Neuronal stem cell (in vitro differentiated cells): ENCODE measurements around the gene SPOCK3.

Experiments used
- DNase-seq: peaks from one replicate; pipeline ENCODE4 v3.0.0-alpha.2; 2013; ENCODE audit warnings: low spot score
- H2AFZ ChIP-seq: one replicate; pipeline ENCODE4 v1.6.1; 2013; ENCODE audit warnings: mild to moderate bottlenecking, low read length, inconsistent platforms
- H2AK5ac ChIP-seq: 2 replicates; pipeline ENCODE4 v1.6.1; 2013; ENCODE audit warnings: low read depth, mild to moderate bottlenecking, inconsistent platforms, low read length, moderate library complexity, mixed read lengths
- H2BK120ac ChIP-seq: 2 replicates; pipeline ENCODE4 v1.6.1; 2013; ENCODE audit warnings: low read depth, mild to moderate bottlenecking, inconsistent platforms, low read length, moderate library complexity, mixed read lengths
- H2BK12ac ChIP-seq: one replicate; pipeline ENCODE4 v1.6.1; 2013; ENCODE audit warnings: low read length, inconsistent platforms
- H2BK15ac ChIP-seq: 2 replicates; pipeline ENCODE4 v1.6.1; 2013; ENCODE audit warnings: mild to moderate bottlenecking, low read length, inconsistent platforms, mixed read lengths
- H2BK5ac ChIP-seq: one replicate; pipeline ENCODE4 v1.6.1; 2013; ENCODE audit warnings: inconsistent platforms, mild to moderate bottlenecking, low read length, moderate library complexity
- H3K14ac ChIP-seq: one replicate; pipeline ENCODE4 v1.6.1; 2013; ENCODE audit warnings: low read length, inconsistent platforms
- H3K18ac ChIP-seq: 2 replicates; pipeline ENCODE4 v1.6.1; 2013; ENCODE audit warnings: low read length, inconsistent platforms
- H3K23ac ChIP-seq: 2 replicates; pipeline ENCODE4 v1.6.1; 2013; ENCODE audit warnings: low read depth, mild to moderate bottlenecking, mixed read lengths, low read length, inconsistent platforms; ENCODE audit not compliant: poor library complexity
- H3K27ac ChIP-seq: replicated peaks from 3 replicates; pipeline ENCODE4 v1.5.1; 2013; ENCODE audit warnings: low read length, inconsistent platforms
- H3K27me3 ChIP-seq, 3 experiments: 2 replicates each; pipeline ENCODE4 v1.6.1; 2013; ENCODE audit warnings: low read length in 3 of 3, mild to moderate bottlenecking in 2 of 3, inconsistent platforms in 1 of 3, low read depth in 1 of 3, mixed read lengths in 1 of 3, moderate library complexity in 1 of 3; ENCODE audit not compliant: control insufficient read depth in 3 of 3, insufficient read depth in 3 of 3
- H3K36me3 ChIP-seq, 2 donors: replicated peaks in 1 of 2; 2 replicates each; pipeline ENCODE4 v1.6.1; 2013; ENCODE audit warnings: low read length in 2 of 2; ENCODE audit not compliant: control insufficient read depth in 2 of 2, insufficient read depth in 2 of 2
- H3K4ac ChIP-seq: 2 replicates; pipeline ENCODE4 v1.6.1; 2013; ENCODE audit warnings: inconsistent platforms, mild to moderate bottlenecking, low read length, moderate library complexity
- H3K4me1 ChIP-seq, 2 donors: 1 replicate in 1 of 2; 2 replicates in 1 of 2; pipeline ENCODE4 v1.6.1; 2013; ENCODE audit warnings: low read length in 2 of 2, low read depth in 1 of 2; ENCODE audit not compliant: control insufficient read depth in 2 of 2, insufficient read depth in 1 of 2
- H3K4me2 ChIP-seq: one replicate; pipeline ENCODE4 v1.6.1; 2013; ENCODE audit warnings: mild to moderate bottlenecking, low read length, inconsistent platforms; ENCODE audit not compliant: insufficient read depth, poor library complexity, severe bottlenecking
- H3K4me3 ChIP-seq, 2 donors: 2 replicates each; pipeline ENCODE4 v1.5.1; 2013; ENCODE audit warnings: low read length in 2 of 2, mild to moderate bottlenecking in 2 of 2, inconsistent platforms in 1 of 2, moderate library complexity in 1 of 2
- H3K79me1 ChIP-seq: one replicate; pipeline ENCODE4 v1.6.1; 2013; ENCODE audit warnings: low read depth, mild to moderate bottlenecking, inconsistent platforms, low read length, moderate library complexity
- H3K9ac ChIP-seq: one replicate; pipeline ENCODE4 v1.6.1; 2013; ENCODE audit warnings: mild to moderate bottlenecking, low read depth, low read length, inconsistent platforms; ENCODE audit not compliant: poor library complexity
- H3K9me3 ChIP-seq, 2 donors: replicated peaks in 1 of 2; 2 replicates each; pipeline versions ENCODE3 to v1.6.1; 2013; ENCODE audit warnings: low read length in 2 of 2, mild to moderate bottlenecking in 2 of 2, inconsistent platforms in 1 of 2, low read depth in 1 of 2, mixed read lengths in 1 of 2, moderate library complexity in 1 of 2; ENCODE audit not compliant: control insufficient read depth in 2 of 2, insufficient read depth in 1 of 2
- H4K8ac ChIP-seq: one replicate; pipeline ENCODE4 v1.6.1; 2013; ENCODE audit warnings: low read depth, mild to moderate bottlenecking, inconsistent platforms, low read length, moderate library complexity
- H4K91ac ChIP-seq: one replicate; pipeline ENCODE4 v1.6.1; 2013; ENCODE audit warnings: low read length, low read depth, mild to moderate bottlenecking, inconsistent platforms; ENCODE audit not compliant: poor library complexity
- WGBS, 2 donors: extraction: QIAGEN DNeasy Blood & Tissue Kit; methylation state at CpG; one replicate each; pipeline ENCODE4 v1.1.7; 2013; ENCODE audit warnings: missing lambda C conversion rate in 2 of 2, mixed read lengths in 1 of 2; ENCODE audit not compliant: insufficient read length in 2 of 2, insufficient replicate concordance in 1 of 2; ENCODE audit errors: extremely low coverage in 2 of 2; 5-methylcytosine and 5-hydroxymethylcytosine counted together

Gene SPOCK3

GRCh38 chr4:167196344-167197012, 37.8 kb downstream of the SPOCK3 start:
- Histone ChIP-seq H3K18ac (no peak overlapping the region), H3K9ac (no peak overlapping the region), H3K27ac (no peak overlapping the region), H2BK12ac (no peak overlapping the region), H2BK5ac (no peak overlapping the region), H3K79me1 (no peaks in the 10 kb centered on the region), H3K23ac (no peak overlapping the region), H3K4me2 (no peak overlapping the region), H3K4ac (no peak overlapping the region), H3K4me3 (no peak overlapping the region), H3K4me1 (no peaks in the 10 kb centered on the region), H4K91ac (no peak overlapping the region), H2AFZ (no peak overlapping the region), H3K36me3 (no peaks in the 10 kb centered on the region), H3K27me3 (no peaks in the 10 kb centered on the region), H2BK15ac (no peak overlapping the region), H3K9me3 (no peaks in the 10 kb centered on the region), H4K8ac (no peak overlapping the region), H2AK5ac (no peak overlapping the region), H2BK120ac (no peak overlapping the region), H3K14ac (no peak overlapping the region)
- no peak for DNase-seq
- WGBS, 2 donors = no CpG with 5 or more reads among the region's 1 CpG

- WGBS, 2 donors = no CpG with 5 or more reads among the region's 2 CpGs
- no peak overlapping the region for H3K18ac ChIP-seq
- no peak overlapping the region for H2AK5ac ChIP-seq
- H2BK15ac ChIP-seq = no peak overlapping the region
- H3K27ac ChIP-seq = no peak overlapping the region
- no peak overlapping the region for H3K4me2 ChIP-seq
- H3K23ac ChIP-seq = no peak overlapping the region
- H3K4me3 ChIP-seq = no peak overlapping the region
- no peaks in the 10 kb centered on the region for H3K79me1 ChIP-seq
- H3K9me3 ChIP-seq = no peaks in the 10 kb centered on the region
- no peak for DNase-seq
- H3K4me1 ChIP-seq = no peaks in the 10 kb centered on the region
- no peak overlapping the region for H2AFZ ChIP-seq
- no peak overlapping the region for H3K14ac ChIP-seq
- no peak overlapping the region for H4K8ac ChIP-seq
- no peaks in the 10 kb centered on the region for H3K27me3 ChIP-seq
- no peak overlapping the region for H4K91ac ChIP-seq
- H3K9ac ChIP-seq = no peak overlapping the region
- H2BK5ac ChIP-seq = no peak overlapping the region
- H3K36me3 ChIP-seq = no peaks in the 10 kb centered on the region
- H3K4ac ChIP-seq = no peak overlapping the region
- no peak overlapping the region for H2BK120ac ChIP-seq
- no peak overlapping the region for H2BK12ac ChIP-seq
Observed at GRCh38 chr4:167190379-167190778, 43.9 kb downstream of the SPOCK3 start.

- Histone ChIP-seq H2BK12ac (no peak overlapping the region), H2BK15ac (no peak overlapping the region), H3K4ac (no peak overlapping the region), H3K79me1 (no peaks in the 10 kb centered on the region), H3K27me3 (no peaks in the 10 kb centered on the region), H2AFZ (no peak overlapping the region), H3K4me1 (no peaks in the 10 kb centered on the region), H2BK120ac (no peak overlapping the region), H3K4me3 (no peak overlapping the region), H3K23ac (no peak overlapping the region), H2AK5ac (no peak overlapping the region), H3K9ac (no peak overlapping the region), H3K14ac (no peak overlapping the region), H3K4me2 (no peak overlapping the region), H3K27ac (no peak overlapping the region), H3K36me3 (no peaks in the 10 kb centered on the region), H2BK5ac (no peak overlapping the region), H4K8ac (no peak overlapping the region), H3K18ac (no peak overlapping the region), H4K91ac (no peak overlapping the region), H3K9me3 (no peaks in the 10 kb centered on the region)
- WGBS, 2 donors = no CpG with 5 or more reads among the region's 3 CpGs
- no peak for DNase-seq
Observed at GRCh38 chr4:167185465-167185864, 48.8 kb downstream of the SPOCK3 start.

GRCh38 chr4:167183036-167183435, 51.3 kb downstream of the SPOCK3 start:
- Histone ChIP-seq H2AK5ac (no peak overlapping the region), H4K91ac (no peak overlapping the region), H3K9ac (no peak overlapping the region), H3K18ac (no peak overlapping the region), H3K4me3 (no peak overlapping the region), H2AFZ (no peak overlapping the region), H2BK5ac (no peak overlapping the region), H3K4ac (no peak overlapping the region), H2BK120ac (no peak overlapping the region), H4K8ac (no peak overlapping the region), H3K23ac (no peak overlapping the region), H2BK15ac (no peak overlapping the region), H3K27me3 (no peaks in the 10 kb centered on the region), H2BK12ac (no peak overlapping the region), H3K14ac (no peak overlapping the region), H3K4me1 (no peaks in the 10 kb centered on the region), H3K36me3 (no peaks in the 10 kb centered on the region), H3K9me3 (no peaks in the 10 kb centered on the region), H3K79me1 (no peaks in the 10 kb centered on the region), H3K27ac (no peak overlapping the region), H3K4me2 (no peak overlapping the region)
- DNase-seq = no peak
